ENCODE measurements around the gene AKT2.
"Not testable (repeated sequence)": the region's sequence is repeated elsewhere in the genome, so short reads cannot be mapped to it uniquely, and the experiment has no call there.

The AKT2 gene

GRCh38 chr19:40229926-40230417 is 55.2 kb downstream of the AKT2 start:
- TF ChIP-seq POLR2AphosphoS5 (IDR thresholded peaks at IDR 0.05; ENCODE audit: low read depth, low read length) (no peak), POLR2A (IDR thresholded peaks at IDR 0.05; ENCODE audit: low read depth, low read length) (no peak), TAF1 (IDR thresholded peaks at IDR 0.05; ENCODE audit: borderline replicate concordance, low read depth, low read length) (no peak)
- DNase-seq (ENCODE audit: insufficient read length) (no peak), FAIRE-seq (no peak)

- FAIRE-seq (no peak), DNase-seq (ENCODE audit: insufficient read length) (no peak)
Observed at GRCh38 chr19:40229484-40229883, 55.7 kb downstream of the AKT2 start.

DNA sequence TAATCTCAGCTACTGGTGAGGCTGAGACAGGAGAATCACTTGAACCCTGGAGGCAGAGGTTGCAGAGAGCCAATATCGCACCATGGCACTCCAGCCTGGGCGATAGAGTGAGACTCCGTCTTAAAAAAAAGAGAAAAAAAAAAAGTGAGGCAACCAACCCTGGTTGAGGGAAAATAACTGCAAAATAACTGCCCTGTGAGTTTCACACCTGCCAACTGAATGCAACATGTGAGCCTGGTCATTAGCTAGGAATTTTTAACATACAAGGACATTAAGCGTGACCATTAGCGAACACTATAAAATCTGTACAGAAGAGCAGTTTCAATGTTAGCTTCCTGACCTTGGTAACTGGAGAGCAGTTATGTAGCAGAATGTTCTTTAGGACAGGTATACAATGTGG is 56.3 kb downstream of the AKT2 start:
- DNase-seq (ENCODE audit: insufficient read length) (no peak), FAIRE-seq (no peak)
- no peak for TF ChIP-seq POLR2A (IDR thresholded peaks at IDR 0.05; ENCODE audit: low read depth, low read length)
- TF ChIP-seq POLR2AphosphoS5 (IDR thresholded peaks at IDR 0.05; ENCODE audit: low read depth, low read length): no peak
- TF ChIP-seq TAF1 (IDR thresholded peaks at IDR 0.05; ENCODE audit: borderline replicate concordance, low read depth, low read length): no peak

More at GRCh38 chr19:40229484-40229883, 55.7 kb downstream of the AKT2 start:
- TF ChIP-seq POLR2AphosphoS5 (IDR thresholded peaks at IDR 0.05; ENCODE audit: low read depth, low read length): peak; percentile 52; the same call in 1 of the 2 replicates
- peak; percentile 21; the same call in 1 of the 2 replicates for TF ChIP-seq POLR2A (IDR thresholded peaks at IDR 0.05; ENCODE audit: low read depth, low read length)
- no peak for TF ChIP-seq TAF1 (IDR thresholded peaks at IDR 0.05; ENCODE audit: borderline replicate concordance, low read depth, low read length)

- no peak for FAIRE-seq
- TF ChIP-seq POLR2AphosphoS5 (IDR thresholded peaks at IDR 0.05; ENCODE audit: low read depth, low read length) (no peak), TAF1 (IDR thresholded peaks at IDR 0.05; ENCODE audit: borderline replicate concordance, low read depth, low read length) (no peak), POLR2A (IDR thresholded peaks at IDR 0.05; ENCODE audit: low read depth, low read length) (no peak)
- no peak for DNase-seq (ENCODE audit: insufficient read length)
Observed at GRCh38 chr19:40228346-40228745, 56.8 kb downstream of the AKT2 start.

GRCh38 chr19:40225440-40226305 is 59.5 kb downstream of the AKT2 start:
- DNase-seq (ENCODE audit: insufficient read length) (no peak), FAIRE-seq (no peak)
- no peak for TF ChIP-seq POLR2A (IDR thresholded peaks at IDR 0.05; ENCODE audit: low read depth, low read length)
- no peak for TF ChIP-seq POLR2AphosphoS5 (IDR thresholded peaks at IDR 0.05; ENCODE audit: low read depth, low read length)
- no peak for TF ChIP-seq TAF1 (IDR thresholded peaks at IDR 0.05; ENCODE audit: borderline replicate concordance, low read depth, low read length)

DNA sequence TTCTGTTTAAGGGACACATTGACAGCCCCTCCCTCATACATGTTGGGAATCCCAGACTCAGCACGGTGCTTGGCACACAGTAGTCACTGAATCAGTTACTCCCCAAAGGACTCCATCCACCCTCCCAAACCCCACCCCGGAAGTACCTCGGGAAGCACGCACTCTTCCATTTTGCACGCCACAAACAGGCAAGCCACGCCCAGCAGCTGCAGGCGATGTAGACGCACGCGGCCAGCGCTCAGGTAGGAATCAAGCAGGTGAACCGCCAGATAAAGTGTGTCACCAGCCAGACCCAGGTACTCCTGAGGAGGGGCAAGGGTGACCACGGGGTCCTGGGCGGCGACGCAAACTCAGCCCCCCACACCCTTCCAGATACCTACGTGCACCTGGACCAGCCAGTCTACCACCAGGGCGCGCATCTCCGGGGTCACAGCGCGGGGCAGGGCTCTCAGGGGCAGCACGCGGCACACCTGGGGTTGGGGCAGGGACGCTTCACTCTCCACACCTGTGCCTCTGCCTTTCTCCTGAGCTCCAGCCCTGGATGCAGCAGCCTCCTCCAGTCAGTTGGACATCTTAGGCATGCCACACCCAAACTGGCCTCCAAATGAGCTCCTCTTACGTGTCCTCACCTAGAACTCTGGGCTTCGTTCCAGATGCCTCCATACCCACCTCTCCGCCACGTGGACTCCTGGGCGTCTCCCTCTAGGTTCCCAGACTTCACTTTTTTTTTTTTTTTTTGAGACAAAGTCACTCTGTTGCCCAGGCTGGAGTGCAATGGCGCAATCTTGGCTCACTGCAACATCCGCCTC is 60.6 kb downstream of the AKT2 start:
- TF ChIP-seq TAF1 (IDR thresholded peaks at IDR 0.05; ENCODE audit: borderline replicate concordance, low read depth, low read length) (no peak), POLR2A (IDR thresholded peaks at IDR 0.05; ENCODE audit: low read depth, low read length) (no peak), POLR2AphosphoS5 (IDR thresholded peaks at IDR 0.05; ENCODE audit: low read depth, low read length) (no peak)
- no peak for FAIRE-seq

DNA sequence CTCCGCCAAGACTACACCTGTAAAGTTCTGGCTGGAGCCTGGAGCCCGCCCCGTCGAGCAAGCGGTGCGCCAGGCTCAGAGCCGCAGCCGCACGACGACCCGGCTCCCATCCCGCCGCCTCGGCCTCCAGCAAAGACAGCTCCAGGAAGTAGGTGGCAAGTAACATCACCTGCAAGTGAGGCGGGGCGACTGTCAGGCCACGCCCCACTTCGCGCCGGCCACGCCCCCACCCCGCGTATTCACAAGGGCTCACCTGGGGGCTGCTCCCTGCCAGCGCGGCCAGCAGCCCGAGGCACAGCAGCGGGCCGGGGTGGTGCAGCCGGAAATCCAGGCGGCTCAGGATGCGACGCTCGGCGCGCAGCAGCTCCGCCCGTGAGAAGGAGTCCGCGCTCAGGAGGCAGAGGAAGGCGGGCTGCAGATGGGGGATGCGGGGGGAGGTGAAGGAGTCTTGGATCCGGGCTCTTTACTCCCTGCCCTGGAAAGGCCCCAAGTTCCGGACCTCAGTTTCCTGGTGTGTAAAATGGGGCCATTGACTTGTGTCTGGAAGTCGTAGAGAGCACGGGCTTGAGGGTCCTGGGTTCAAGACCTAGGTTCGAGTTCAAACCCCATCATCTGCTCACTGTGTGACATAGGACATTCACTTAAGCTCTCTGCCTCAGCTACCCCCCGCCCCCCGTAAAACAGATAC is 61.9 kb downstream of the AKT2 start:
- no peak for DNase-seq (ENCODE audit: insufficient read length)
- no peak for TF ChIP-seq POLR2AphosphoS5 (IDR thresholded peaks at IDR 0.05; ENCODE audit: low read depth, low read length)
- TF ChIP-seq POLR2A (IDR thresholded peaks at IDR 0.05; ENCODE audit: low read depth, low read length): no peak
- TF ChIP-seq TAF1 (IDR thresholded peaks at IDR 0.05; ENCODE audit: borderline replicate concordance, low read depth, low read length): no peak
- no peak for FAIRE-seq

More for the DNA sequence above, 60.6 kb downstream of the AKT2 start:
- no peak for DNase-seq (ENCODE audit: insufficient read length)

DNA sequence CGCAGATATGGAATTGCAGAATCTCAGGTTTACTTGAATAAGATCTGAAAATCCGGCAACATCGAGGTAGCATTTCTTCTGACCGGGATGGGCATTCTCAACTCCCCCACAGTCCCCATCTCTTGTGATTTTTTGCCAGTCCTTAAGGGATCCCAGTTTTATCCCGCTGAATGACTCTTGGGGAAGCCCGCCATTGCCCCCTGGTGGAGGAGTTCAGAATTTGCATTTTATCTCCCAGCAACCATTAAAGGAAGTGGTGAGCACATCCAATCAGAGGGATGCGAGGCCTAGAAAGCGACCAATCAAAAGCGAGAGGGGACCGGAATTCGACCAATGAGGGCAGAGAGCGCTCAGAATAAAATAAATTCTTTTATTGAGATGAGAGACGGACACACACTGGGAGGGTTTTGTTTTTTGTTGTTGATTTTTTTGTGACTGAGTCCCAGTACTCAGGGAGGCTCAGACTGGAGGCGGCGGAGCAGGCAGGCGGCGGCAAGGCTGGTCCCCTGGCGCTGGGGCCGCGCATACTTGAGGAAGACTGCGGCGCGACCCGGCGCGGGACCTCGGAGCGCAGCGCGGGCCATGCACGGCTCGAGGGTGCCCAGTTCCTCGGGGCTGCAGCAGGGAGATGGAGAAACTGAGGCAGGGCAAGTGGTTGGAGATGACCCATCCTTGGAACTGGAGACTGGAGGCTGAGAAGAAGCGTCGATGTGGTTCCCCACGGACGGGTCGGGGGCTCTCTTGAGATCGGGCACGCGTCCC is 63.1 kb downstream of the AKT2 start:
- peak; percentile 88 for DNase-seq (ENCODE audit: insufficient read length)
- no peak for TF ChIP-seq TAF1 (IDR thresholded peaks at IDR 0.05; ENCODE audit: borderline replicate concordance, low read depth, low read length)
- TF ChIP-seq POLR2A (IDR thresholded peaks at IDR 0.05; ENCODE audit: low read depth, low read length): no peak
- TF ChIP-seq POLR2AphosphoS5 (IDR thresholded peaks at IDR 0.05; ENCODE audit: low read depth, low read length): no peak
- peak; percentile 61 for FAIRE-seq

DNA sequence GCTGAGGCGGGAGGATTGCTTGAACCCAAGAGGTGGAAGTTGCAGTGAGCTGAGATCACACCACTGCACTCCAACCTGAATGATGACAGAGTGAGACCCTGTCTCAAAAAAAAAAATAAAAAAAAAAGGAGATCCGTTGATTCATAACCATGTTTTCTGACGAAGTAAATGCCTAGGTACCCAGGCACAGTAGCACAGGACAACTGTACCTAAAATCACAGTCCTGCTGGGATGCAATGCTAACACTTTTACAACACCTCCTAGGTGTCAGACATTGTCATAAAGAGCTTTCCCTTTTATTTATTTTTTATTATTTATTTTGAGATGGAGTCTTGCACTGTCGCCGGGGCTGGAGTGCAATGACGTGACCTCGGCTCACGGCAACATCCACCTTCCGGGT is 64.5 kb downstream of the AKT2 start:
- DNase-seq (ENCODE audit: insufficient read length): no peak
- no peak for FAIRE-seq

DNA sequence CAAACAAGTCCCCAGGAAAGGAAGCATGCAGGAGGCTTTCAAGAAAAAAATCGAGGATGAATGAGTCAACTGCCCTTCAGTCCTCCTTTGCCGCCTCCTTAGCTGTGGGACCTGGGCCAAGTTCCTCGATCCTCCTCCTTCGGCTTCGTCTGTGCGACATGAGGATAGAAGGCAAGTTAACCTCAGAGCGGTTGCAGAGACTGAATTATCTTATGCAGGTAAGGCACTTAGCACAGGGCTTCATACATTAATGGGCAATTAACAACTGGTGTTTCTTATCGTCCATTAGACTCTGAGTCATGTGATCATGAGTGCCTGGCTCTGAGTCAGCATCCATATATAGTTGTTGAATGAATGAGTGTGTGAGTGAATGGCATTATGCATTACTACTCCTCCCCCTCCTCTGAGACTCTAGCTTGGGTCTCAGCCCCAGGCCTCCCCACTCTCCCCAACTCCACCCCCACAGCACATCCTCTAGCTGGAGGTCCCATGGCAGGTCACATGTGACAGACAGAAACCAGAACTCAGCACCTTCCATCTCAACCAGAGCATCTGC is 65.3 kb downstream of the AKT2 start:
- DNase-seq (ENCODE audit: insufficient read length): no peak
- FAIRE-seq: peak; percentile 9
- TF ChIP-seq POLR2AphosphoS5 (IDR thresholded peaks at IDR 0.05; ENCODE audit: low read depth, low read length) (no peak), POLR2A (IDR thresholded peaks at IDR 0.05; ENCODE audit: low read depth, low read length) (no peak), TAF1 (IDR thresholded peaks at IDR 0.05; ENCODE audit: borderline replicate concordance, low read depth, low read length) (no peak)

More for the DNA sequence above, 64.5 kb downstream of the AKT2 start:
- no peak for TF ChIP-seq POLR2A (IDR thresholded peaks at IDR 0.05; ENCODE audit: low read depth, low read length)
- no peak for TF ChIP-seq POLR2AphosphoS5 (IDR thresholded peaks at IDR 0.05; ENCODE audit: low read depth, low read length)
- TF ChIP-seq TAF1 (IDR thresholded peaks at IDR 0.05; ENCODE audit: borderline replicate concordance, low read depth, low read length): no peak

DNA sequence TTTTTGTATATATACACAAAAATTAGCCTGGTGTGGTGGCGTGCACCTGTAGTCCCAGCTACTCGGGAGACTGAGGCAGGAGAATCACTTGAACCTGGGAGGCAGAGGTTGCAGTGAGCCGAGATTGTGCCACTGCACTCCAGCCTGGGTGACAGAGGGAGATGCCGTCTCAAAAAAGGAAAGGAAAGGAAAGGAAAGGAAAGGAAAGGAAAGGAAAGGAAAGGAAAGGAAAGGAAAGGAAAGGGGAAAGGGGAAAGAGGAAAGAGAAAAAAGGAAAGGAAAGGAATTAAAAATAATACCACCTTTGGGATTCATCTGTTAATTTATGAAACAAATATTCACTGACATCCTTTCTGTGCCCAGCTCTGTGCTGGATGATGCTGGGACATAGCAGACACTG is 66.1 kb downstream of the AKT2 start:
- not testable (repeated sequence) for FAIRE-seq; DNase-seq (ENCODE audit: insufficient read length)
